ENCODE results near the gene CLGN. TPM values are rescaled to one million over a fixed set of nuclear protein-coding genes. Genes with fewer than 3 reads are reported as not detected.

CLGN gene
- polyA plus RNA-seq, 3 donors = 0.04 to 0.54 (median 0.10) TPM

DNA sequence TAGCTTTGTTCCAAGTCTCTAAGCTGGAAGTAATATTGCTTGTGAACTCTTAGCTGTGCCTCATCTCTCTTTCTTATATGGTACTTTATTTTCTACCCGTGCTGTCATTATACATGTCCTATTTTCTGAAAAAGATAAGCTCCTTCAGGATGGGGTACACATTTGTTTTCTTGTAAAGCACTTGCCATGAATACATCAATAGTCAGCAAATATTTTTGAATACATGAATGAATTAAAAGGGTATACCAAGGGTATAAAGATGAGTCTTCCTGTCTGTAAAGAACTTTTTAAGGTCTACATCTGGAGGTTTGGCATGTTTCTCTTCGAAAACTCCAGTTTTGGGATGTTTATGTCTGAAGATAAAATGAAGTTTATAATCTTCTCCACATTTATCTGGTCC is 27.3 kb downstream of the CLGN start:
- H3K79me2 ChIP-seq (ENCODE audit: insufficient read depth, low read length) = no peaks in the 10 kb centered on the region
- H3K27me3 ChIP-seq (ENCODE audit: control insufficient read depth in 2 of 2, insufficient read depth in 2 of 2, low read length in 2 of 2) = no peaks in the 10 kb centered on the region
- intact Hi-C loops (cut with micrococcal nuclease) = no loop called here
- WGBS (ENCODE audit: insufficient coverage) = no CpG with 5 or more reads among the region's 2 CpGs
- H3K4me3 Mint-ChIP-seq = no peak overlapping the region
- TF ChIP-seq, protein P1, sequence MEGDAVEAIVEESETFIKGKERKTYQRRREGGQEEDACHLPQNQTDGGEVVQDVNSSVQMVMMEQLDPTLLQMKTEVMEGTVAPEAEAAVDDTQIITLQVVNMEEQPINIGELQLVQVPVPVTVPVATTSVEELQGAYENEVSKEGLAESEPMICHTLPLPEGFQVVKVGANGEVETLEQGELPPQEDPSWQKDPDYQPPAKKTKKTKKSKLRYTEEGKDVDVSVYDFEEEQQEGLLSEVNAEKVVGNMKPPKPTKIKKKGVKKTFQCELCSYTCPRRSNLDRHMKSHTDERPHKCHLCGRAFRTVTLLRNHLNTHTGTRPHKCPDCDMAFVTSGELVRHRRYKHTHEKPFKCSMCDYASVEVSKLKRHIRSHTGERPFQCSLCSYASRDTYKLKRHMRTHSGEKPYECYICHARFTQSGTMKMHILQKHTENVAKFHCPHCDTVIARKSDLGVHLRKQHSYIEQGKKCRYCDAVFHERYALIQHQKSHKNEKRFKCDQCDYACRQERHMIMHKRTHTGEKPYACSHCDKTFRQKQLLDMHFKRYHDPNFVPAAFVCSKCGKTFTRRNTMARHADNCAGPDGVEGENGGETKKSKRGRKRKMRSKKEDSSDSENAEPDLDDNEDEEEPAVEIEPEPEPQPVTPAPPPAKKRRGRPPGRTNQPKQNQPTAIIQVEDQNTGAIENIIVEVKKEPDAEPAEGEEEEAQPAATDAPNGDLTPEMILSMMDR (IDR thresholded peaks at IDR 0.05) = no peak
- peaks cover 0 to 2% (median 0%) of the 10 kb centered on the region in 3 donors for H3K27me3 Mint-ChIP-seq (ENCODE audit: low read depth in 3 of 3)
- H3K27ac Mint-ChIP-seq = no peak overlapping the region
- no peak overlapping the region for H2AFZ ChIP-seq (ENCODE audit: insufficient read depth, low read depth, low read length, poor library complexity, severe bottlenecking)
- no peaks in the 10 kb centered on the region for H3K4me1 Mint-ChIP-seq
- H3K27ac ChIP-seq (ENCODE audit: low read depth in 1 of 2, low read length in 2 of 2) = no peak overlapping the region
- no peak for DNase-seq
- no peaks in the 10 kb centered on the region for H3K36me3 Mint-ChIP-seq
- no peak overlapping the region for H3K4me2 ChIP-seq (replicated peaks; ENCODE audit: extremely low read depth, low read length, poor library complexity, severe bottlenecking)
- no peak overlapping the region for H3K9ac ChIP-seq (ENCODE audit: insufficient read depth, low read length, poor library complexity, severe bottlenecking)
- no peaks in the 10 kb centered on the region for H3K9me3 Mint-ChIP-seq
- no peaks in the 10 kb centered on the region for H3K36me3 ChIP-seq (replicated peaks in 1 of 2; ENCODE audit: control insufficient read depth in 1 of 2, insufficient read depth in 2 of 2, low read length in 2 of 2)
- no peak overlapping the region for H3K4me3 ChIP-seq (replicated peaks in 1 of 3; ENCODE audit: low read depth in 2 of 3, low read length in 3 of 3)
- no peaks in the 10 kb centered on the region for H3K9me3 ChIP-seq (replicated peaks in 1 of 2; ENCODE audit: control insufficient read depth in 1 of 2, insufficient read depth in 1 of 2, low read length in 2 of 2)
- no peaks in the 10 kb centered on the region for H4K20me1 ChIP-seq (ENCODE audit: insufficient read depth, low read length)
- H3K4me1 ChIP-seq (ENCODE audit: control insufficient read depth in 1 of 2, insufficient read depth in 2 of 2, low read length in 2 of 2) = no peaks in the 10 kb centered on the region

DNA sequence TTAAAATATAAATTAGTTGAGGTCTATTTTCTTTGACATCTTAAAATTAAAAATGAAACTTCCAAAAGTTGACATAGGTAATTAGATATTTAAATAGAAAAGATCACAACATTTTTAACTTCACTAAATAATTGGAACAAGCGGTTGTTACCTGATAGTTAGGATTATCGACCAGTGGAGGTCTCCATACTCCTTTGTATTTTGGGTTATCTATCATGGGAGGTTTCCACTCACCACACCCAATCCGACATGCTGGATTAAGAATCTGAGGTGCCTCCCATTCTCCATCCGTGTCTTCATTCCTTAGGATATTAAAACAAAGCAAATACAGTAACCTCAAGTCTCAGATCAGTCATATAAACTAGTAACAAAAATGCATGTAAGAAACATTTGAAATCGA is 31.8 kb downstream of the CLGN start:
- H3K27ac ChIP-seq (ENCODE audit: low read depth in 1 of 2, low read length in 2 of 2) = no peak overlapping the region
- H3K9me3 ChIP-seq (replicated peaks in 1 of 2; ENCODE audit: control insufficient read depth in 1 of 2, insufficient read depth in 1 of 2, low read length in 2 of 2) = no peaks in the 10 kb centered on the region
- no peak overlapping the region for H3K4me2 ChIP-seq (replicated peaks; ENCODE audit: extremely low read depth, low read length, poor library complexity, severe bottlenecking)
- no peak for DNase-seq
- Mint-ChIP-seq H3K4me1 (no peaks in the 10 kb centered on the region), H3K27me3 (ENCODE audit: low read depth in 3 of 3) (peaks cover 0 to 2% (median 0%) of the 10 kb centered on the region in 3 donors), H3K4me3 (no peak overlapping the region), H3K9me3 (no peaks in the 10 kb centered on the region), H3K27ac (no peak overlapping the region), H3K36me3 (no peaks in the 10 kb centered on the region)
- intact Hi-C loops (cut with micrococcal nuclease) = no loop called here
- TF ChIP-seq, protein P1 (IDR thresholded peaks at IDR 0.05) = no peak
- H3K27me3 ChIP-seq (ENCODE audit: control insufficient read depth in 2 of 2, insufficient read depth in 2 of 2, low read length in 2 of 2) = no peaks in the 10 kb centered on the region
- no peaks in the 10 kb centered on the region for H3K36me3 ChIP-seq (replicated peaks in 1 of 2; ENCODE audit: control insufficient read depth in 1 of 2, insufficient read depth in 2 of 2, low read length in 2 of 2)
- no peak overlapping the region for H2AFZ ChIP-seq (ENCODE audit: insufficient read depth, low read depth, low read length, poor library complexity, severe bottlenecking)
- no peaks in the 10 kb centered on the region for H3K79me2 ChIP-seq (ENCODE audit: insufficient read depth, low read length)
- no peaks in the 10 kb centered on the region for H4K20me1 ChIP-seq (ENCODE audit: insufficient read depth, low read length)
- H3K4me3 ChIP-seq (replicated peaks in 1 of 3; ENCODE audit: low read depth in 2 of 3, low read length in 3 of 3) = no peak overlapping the region
- no peaks in the 10 kb centered on the region for H3K4me1 ChIP-seq (ENCODE audit: control insufficient read depth in 1 of 2, insufficient read depth in 2 of 2, low read length in 2 of 2)
- H3K9ac ChIP-seq (ENCODE audit: insufficient read depth, low read length, poor library complexity, severe bottlenecking) = no peak overlapping the region
- WGBS (ENCODE audit: insufficient coverage) = 40% methylated on average over 1 of the region's 5 CpGs
